GM12878 (cell line): ENCODE data around the gene CCSER1.

ENCODE experiments used
- EP300 ChIP-seq, 2 experiments: fragments of 150-350 bp in 1 of 2; IDR thresholded peaks; 2 replicates each; pipeline ENCODE4 v1.6.1; 2011 to 2012; ENCODE audit warnings: low read depth in 2 of 2, low read length in 2 of 2, borderline replicate concordance in 1 of 2, improper control_type of control experiment in 1 of 2, inconsistent platforms in 1 of 2; ENCODE audit not compliant: control insufficient read depth in 1 of 2
- TCF3 ChIP-seq: IDR thresholded peaks from 2 replicates; pipeline ENCODE4 v1.6.1; 2012; ENCODE audit warnings: low read depth, mild to moderate bottlenecking, low read length, borderline replicate concordance; ENCODE audit not compliant: insufficient read depth

DNA sequence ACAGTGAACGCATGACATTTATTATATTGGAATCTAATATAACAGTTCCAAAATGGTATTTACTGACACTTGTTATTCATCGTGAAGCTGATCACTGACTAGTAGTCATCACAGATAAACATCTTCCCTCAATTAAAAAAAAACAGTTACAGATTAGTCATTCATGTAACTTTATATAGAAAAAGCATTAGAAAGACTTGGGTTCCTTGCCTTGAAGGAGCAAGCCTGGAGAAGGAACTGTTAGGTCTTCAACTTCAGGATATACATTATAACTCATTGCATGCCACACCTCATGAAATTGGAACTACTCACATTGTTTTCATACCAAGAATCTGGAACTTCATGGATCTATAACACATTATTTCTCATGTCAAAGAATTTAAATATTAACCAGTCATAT lies 317.7 kb downstream of the CCSER1 start:
- TF ChIP-seq TCF3 (no peak), EP300 (IDR thresholded peaks at IDR 0.05; ENCODE audit: borderline replicate concordance in 1 of 2, control insufficient read depth in 1 of 2, low read depth in 2 of 2, low read length in 2 of 2) (no peak)
